Stimulated activated CD4-positive, alpha-beta T cell treated with anti-CD3 and anti-CD28 coated beads, Interleukin-1b, Interleukin-23, amount 100 ng/mL, for 4 hours (primary cell): ENCODE data around the gene GRHPR.
"Not testable (repeated sequence)": the region's sequence is repeated elsewhere in the genome, so short reads cannot be mapped to it uniquely, and the experiment has no call there.

Experiments used
- DNase-seq, 2 donors: peaks; one replicate each; pipeline ENCODE4 v3.0.0-alpha.2; 2020; ENCODE audit warnings: low read depth in 2 of 2

The GRHPR gene

DNA sequence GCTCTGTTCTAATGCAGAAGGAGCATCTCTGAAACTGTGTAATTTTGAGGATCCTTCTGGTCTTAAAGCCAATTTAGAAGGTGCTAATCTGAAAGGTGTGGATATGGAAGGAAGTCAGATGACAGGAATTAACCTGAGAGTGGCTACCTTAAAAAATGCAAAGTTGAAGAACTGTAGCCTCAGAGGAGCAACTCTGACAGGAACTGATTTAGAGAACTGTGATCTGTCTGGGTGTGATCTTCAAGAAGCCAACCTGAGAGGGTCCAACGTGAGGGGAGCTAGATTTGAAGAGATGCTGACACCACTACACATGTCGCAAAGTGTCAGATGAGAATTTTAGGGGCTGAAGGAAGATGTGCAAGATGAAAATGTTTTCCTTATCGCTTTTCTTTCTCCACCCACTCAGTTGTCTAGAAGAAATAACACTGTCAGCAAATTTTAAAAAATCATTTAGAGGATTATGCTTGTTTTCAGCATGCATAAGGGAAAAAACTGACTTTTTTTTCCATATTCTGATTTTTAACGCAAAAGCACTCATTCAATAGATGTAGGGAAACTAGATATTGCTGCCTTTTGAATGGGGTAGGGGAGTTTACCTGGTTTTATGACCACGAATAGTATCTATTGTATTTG, 55.6 kb downstream of the GRHPR start:
- not testable (repeated sequence) for DNase-seq

DNA sequence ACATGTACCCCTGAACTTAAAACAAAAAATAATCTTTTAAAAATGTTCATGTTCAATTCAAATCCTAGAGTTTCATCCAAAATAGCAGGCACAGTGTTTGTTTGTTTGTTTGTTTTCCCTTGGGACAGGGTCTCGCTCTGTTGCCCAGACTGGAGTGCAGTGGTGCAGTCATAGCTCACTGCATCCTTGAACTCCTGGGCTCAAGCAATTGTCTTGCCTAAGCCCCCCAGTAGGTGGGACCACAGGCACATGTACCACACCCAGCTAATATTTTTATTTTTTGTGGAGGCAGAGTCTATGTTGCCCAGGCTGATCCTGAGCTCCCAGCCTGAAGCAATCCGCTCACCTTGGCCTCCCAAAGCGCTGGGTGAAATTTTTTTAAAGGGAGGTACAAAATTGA, 58.3 kb downstream of the GRHPR start:
- DNase-seq, result no peak

DNA sequence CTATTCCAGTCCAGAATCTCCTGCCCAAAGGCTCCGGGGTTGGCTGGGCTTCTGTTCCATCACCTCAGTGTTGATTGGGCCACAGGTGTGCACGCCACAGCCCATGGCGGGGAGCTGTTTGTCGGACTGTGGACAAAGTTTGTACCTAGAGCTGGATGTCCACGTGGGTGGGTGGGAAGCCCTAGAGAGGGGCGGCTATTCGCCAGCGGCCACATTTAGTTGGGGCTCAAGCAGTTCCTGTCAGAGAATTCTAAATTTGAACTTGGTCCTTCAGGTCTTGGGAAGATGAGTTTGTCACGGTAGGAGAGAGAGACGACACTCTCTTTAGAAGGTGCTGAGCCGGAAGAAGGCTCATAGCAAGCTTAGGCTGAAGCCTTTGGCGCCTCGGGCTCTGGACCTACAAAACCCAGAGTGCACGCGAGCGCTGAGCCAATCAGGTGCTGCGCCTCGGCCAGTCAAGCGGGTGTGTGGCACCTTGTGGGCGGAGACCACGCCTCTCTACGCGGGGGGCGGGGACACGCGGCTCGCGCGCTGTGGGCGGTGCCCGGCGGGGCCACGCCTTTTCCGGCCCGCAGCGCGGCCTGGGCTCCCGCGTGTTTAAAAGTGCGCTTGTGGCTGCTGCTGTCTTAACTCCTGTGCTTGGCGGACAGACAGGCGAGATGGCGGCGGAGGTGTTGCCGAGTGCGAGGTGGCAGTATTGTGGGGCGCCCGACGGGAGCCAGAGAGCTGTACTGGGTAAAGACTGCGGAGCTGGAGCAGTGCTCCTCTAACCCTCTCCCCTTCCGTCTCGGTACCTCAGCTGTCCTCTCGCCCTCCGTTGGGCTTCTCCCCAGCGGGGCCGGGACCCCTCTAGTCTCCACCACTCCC, 63.1 kb downstream of the GRHPR start, which contains the start of gene POLR1E:
Gene POLR1E (plus strand): TSS at position 560 of the 867 bp plus-strand sequence. CDS start 100 bp downstream, at position 660.
- peak; percentile 96 for DNase-seq

DNA sequence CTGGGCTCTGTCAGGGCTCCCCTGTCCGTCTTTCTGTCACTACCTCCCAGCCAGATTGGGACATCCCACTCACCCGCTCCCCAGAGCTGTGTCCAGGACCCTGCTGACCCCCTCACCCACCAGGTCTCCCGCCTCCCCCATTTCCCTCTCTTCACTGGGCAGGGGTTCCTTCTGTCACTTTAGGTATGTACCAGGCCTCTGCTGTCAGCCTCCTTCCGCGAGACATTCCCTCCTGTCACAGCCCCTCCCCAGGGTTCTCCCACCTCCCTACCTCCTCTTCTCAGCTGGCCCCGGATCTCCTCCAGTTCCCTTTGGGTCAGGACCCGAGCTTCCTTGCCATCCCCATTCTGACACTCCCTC, 63.7 kb downstream of the GRHPR start:
- DNase-seq, result no peak
